Calu3 (cell line): Measurements from ENCODE around the gene ECEL1. TPM values are rescaled to one million over a fixed set of nuclear protein-coding genes. Genes with fewer than 3 reads are reported as not detected.
"Not testable (repeated sequence)": the region's sequence is repeated elsewhere in the genome, so short reads cannot be mapped to it uniquely, and the experiment has no call there.

Source experiments
- BruUV-seq: library from RNA; stranded (reverse); fragments of 400-500 nt; replicated peaks from 2 replicates; lab custom pipeline; 2021; lab: Mats Ljungman, UMichigan
- CTCF ChIA-PET: fragments of 300-600 bp; sonication (Branson Sonifier 250); formaldehyde crosslinking; loops from one replicate; lab custom pipeline; 2022; ENCODE audit warnings: antibody characterized with exemption; lab: Charles Lee
- DNase-seq: peaks from one replicate; pipeline ENCODE4 v3.0.0; 2022
- H3K27ac Mint-ChIP-seq: one replicate; pipeline ENCODE4 v1.8.0; 2022; ENCODE audit warnings: mixed read lengths; ENCODE audit not compliant: unreplicated experiment
- H3K27me3 Mint-ChIP-seq: one replicate; pipeline ENCODE4 v1.8.0; 2022; ENCODE audit warnings: mixed read lengths; ENCODE audit not compliant: unreplicated experiment
- H3K36me3 Mint-ChIP-seq: one replicate; pipeline ENCODE4 v1.8.0; 2022; ENCODE audit warnings: mild to moderate bottlenecking, moderate library complexity, mixed read lengths; ENCODE audit not compliant: insufficient read depth, unreplicated experiment
- H3K4me1 Mint-ChIP-seq: one replicate; pipeline ENCODE4 v1.8.0; 2022; ENCODE audit warnings: mild to moderate bottlenecking, low read depth, mixed read lengths; ENCODE audit not compliant: unreplicated experiment
- H3K4me3 Mint-ChIP-seq: one replicate; pipeline ENCODE4 v1.8.0; 2022; ENCODE audit warnings: mild to moderate bottlenecking, low read depth, moderate library complexity, mixed read lengths; ENCODE audit not compliant: unreplicated experiment
- H3K9me3 Mint-ChIP-seq: one replicate; pipeline ENCODE4 v1.8.0; 2022; ENCODE audit warnings: low read depth, mixed read lengths; ENCODE audit not compliant: unreplicated experiment
- CTCF ChIP-seq: fragments of 200-600 bp; IDR thresholded peaks from one replicate; pipeline ENCODE4 v1.8.0; 2022; ENCODE audit warnings: antibody characterized with exemption; ENCODE audit not compliant: unreplicated experiment
- intact Hi-C: fragments of 100-400 bp; cut with micrococcal nuclease; formaldehyde crosslinking; loops from one replicate; pipeline ENCODE4 v1.10.0; 2022; ENCODE audit not compliant: unreplicated experiment
- total RNA-seq: library from RNA; stranded (reverse); gene quantifications from 2 replicates; pipeline ENCODE4 v1.2.3, GENCODE V29; 2022

Gene ECEL1
- total RNA-seq, 1 experiment from 2014 or later = not detected

GRCh38 chr2:232449964-232450363 is 37.7 kb downstream of the ECEL1 start:
- H3K9me3 Mint-ChIP-seq = no peaks in the 10 kb centered on the region
- no peak for TF ChIP-seq CTCF
- peaks cover 48% of the 10 kb centered on the region for H3K27me3 Mint-ChIP-seq
- H3K27ac Mint-ChIP-seq = no peak overlapping the region
- CTCF ChIA-PET = no interaction called here
- no peak for DNase-seq
- no peaks in the 10 kb centered on the region for H3K4me1 Mint-ChIP-seq
- intact Hi-C loops = loop anchor here (5.0 kb wide), 1 partner anchor 72 kb away; the partner anchor contains the start of gene PRSS56
- no peaks in the 10 kb centered on the region for H3K36me3 Mint-ChIP-seq
- BruUV-seq = no TSS peak
- no peak overlapping the region for H3K4me3 Mint-ChIP-seq

GRCh38 chr2:232448304-232448690 is 39.3 kb downstream of the ECEL1 start:
- intact Hi-C loops = no loop called here
- no peak overlapping the region for H3K27ac Mint-ChIP-seq
- no peak for TF ChIP-seq CTCF
- CTCF ChIA-PET = no interaction called here
- DNase-seq = no peak
- H3K4me1 Mint-ChIP-seq = no peaks in the 10 kb centered on the region
- no TSS peak for BruUV-seq
- H3K9me3 Mint-ChIP-seq = no peaks in the 10 kb centered on the region
- peaks cover 32% of the 10 kb centered on the region for H3K27me3 Mint-ChIP-seq
- no peak overlapping the region for H3K4me3 Mint-ChIP-seq
- no peaks in the 10 kb centered on the region for H3K36me3 Mint-ChIP-seq

DNA sequence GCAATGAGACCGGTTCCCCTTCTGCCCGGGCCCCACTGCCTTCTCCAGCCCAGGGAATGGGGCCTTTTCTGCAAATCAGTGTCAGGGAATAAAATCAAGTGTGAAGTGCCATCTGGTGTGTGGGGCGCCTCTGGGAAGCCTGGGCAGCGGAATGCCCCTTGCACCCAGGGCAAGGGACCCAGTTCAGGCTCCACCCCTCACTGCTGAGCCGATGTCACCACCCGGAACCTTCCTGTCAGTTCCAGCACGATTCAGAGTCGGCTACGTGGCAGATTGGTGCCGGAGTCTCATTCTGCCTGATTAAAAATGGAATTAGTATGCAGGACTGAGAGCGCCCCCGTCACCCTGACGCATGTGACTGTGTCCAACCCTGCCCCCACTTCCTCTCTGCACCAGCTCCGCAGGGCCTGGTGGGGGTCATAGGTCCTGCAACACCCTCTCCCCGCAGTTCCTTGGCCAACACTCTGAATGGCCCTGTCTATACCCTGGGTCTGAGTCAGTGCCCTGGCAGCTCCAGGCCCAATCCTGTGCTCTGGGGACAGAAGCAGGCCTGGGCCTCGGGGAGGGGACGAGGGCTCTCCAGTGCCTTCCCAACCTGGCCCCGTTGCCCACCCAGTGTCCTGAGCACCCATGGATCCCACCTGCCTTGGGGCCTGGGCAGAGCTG is 39.9 kb downstream of the ECEL1 start:
- no TSS peak for BruUV-seq
- Mint-ChIP-seq H3K4me1 (no peaks in the 10 kb centered on the region), H3K27ac (no peak overlapping the region), H3K36me3 (no peaks in the 10 kb centered on the region), H3K9me3 (no peaks in the 10 kb centered on the region), H3K27me3 (peaks cover 26% of the 10 kb centered on the region), H3K4me3 (no peak overlapping the region)
- DNase-seq = no peak
- intact Hi-C loops = no loop called here
- CTCF ChIA-PET = no interaction called here
- no peak for TF ChIP-seq CTCF

- Mint-ChIP-seq H3K9me3 (no peaks in the 10 kb centered on the region), H3K27me3 (peaks cover 20% of the 10 kb centered on the region), H3K4me3 (no peak overlapping the region), H3K27ac (no peak overlapping the region), H3K36me3 (no peaks in the 10 kb centered on the region), H3K4me1 (no peaks in the 10 kb centered on the region)
- DNase-seq = no peak
- intact Hi-C loops = no loop called here
- BruUV-seq = no TSS peak
- TF ChIP-seq CTCF = no peak
- CTCF ChIA-PET = interaction anchor here (1.3 to 1.6 kb wide), 2 partner anchors 69 to 76 kb away, joined by 3 to 9 read pairs; no protein-coding TSS in a partner anchor
These were observed 40.5 kb downstream of the ECEL1 start for GRCh38 chr2:232447091-232447620.

GRCh38 chr2:232446266-232446777 is 41.3 kb downstream of the ECEL1 start:
- H3K36me3 Mint-ChIP-seq, DNase-seq, BruUV-seq, H3K9me3 Mint-ChIP-seq, intact Hi-C loops, H3K4me1 Mint-ChIP-seq, H3K4me3 Mint-ChIP-seq, H3K27ac Mint-ChIP-seq: not testable (repeated sequence)
- H3K27me3 Mint-ChIP-seq = peaks cover 22% of the 10 kb centered on the region
- CTCF ChIA-PET = interaction anchor here (0.7 to 1.6 kb wide), 3 partner anchors 70 to 306 kb away, joined by 3 to 9 read pairs (median 3); no protein-coding TSS in a partner anchor

GRCh38 chr2:232445149-232445885 is 42.3 kb downstream of the ECEL1 start:
- H3K4me3 Mint-ChIP-seq, DNase-seq, intact Hi-C loops, H3K9me3 Mint-ChIP-seq, H3K27ac Mint-ChIP-seq, BruUV-seq, H3K36me3 Mint-ChIP-seq, H3K4me1 Mint-ChIP-seq: not testable (repeated sequence)
- peaks cover 24% of the 10 kb centered on the region for H3K27me3 Mint-ChIP-seq
- CTCF ChIA-PET = interaction anchor here (0.5 to 1.6 kb wide), 4 partner anchors 71 to 81 kb away, joined by 3 to 9 read pairs (median 4); no protein-coding TSS in a partner anchor
